Measurements from ENCODE around the gene TMEM54.

TMEM54 gene

GRCh38 chr1:32855861-32856617, 45.1 kb downstream of the TMEM54 start:
- H3K4me3 ChIP-seq (ENCODE audit: low read depth, low read length) = no peak overlapping the region
- TF ChIP-seq CTCF (IDR thresholded peaks at IDR 0.05; ENCODE audit: borderline replicate concordance, insufficient read depth, low read depth, low read length) = no peak

GRCh38 chr1:32848354-32849063, 52.7 kb downstream of the TMEM54 start:
- no peak for TF ChIP-seq CTCF (IDR thresholded peaks at IDR 0.05; ENCODE audit: borderline replicate concordance, insufficient read depth, low read depth, low read length)
- no peak overlapping the region for H3K4me3 ChIP-seq (ENCODE audit: low read depth, low read length)
